Measurements from ENCODE around the gene RFT1.

RFT1 gene

GRCh38 chr3:53122933-53123305, 7.3 kb downstream of the RFT1 start:
- DNase-seq: no peak

- no peak for DNase-seq
Measured at GRCh38 chr3:53122255-53122932, 7.8 kb downstream of the RFT1 start.

- no peak for DNase-seq
Measured at GRCh38 chr3:53120336-53120735, 9.9 kb downstream of the RFT1 start.

GRCh38 chr3:53116956-53117355, 13.3 kb downstream of the RFT1 start:
- DNase-seq: no peak

GRCh38 chr3:53114412-53115074, 15.7 kb downstream of the RFT1 start:
- no peak for DNase-seq

- DNase-seq: peak; percentile 54
Measured at GRCh38 chr3:53114011-53114400, 16.2 kb downstream of the RFT1 start.

GRCh38 chr3:53113293-53114010, 16.8 kb downstream of the RFT1 start:
- DNase-seq: no peak

GRCh38 chr3:53111822-53112221, 18.4 kb downstream of the RFT1 start:
- no peak for DNase-seq

- peak; percentile 57 for DNase-seq
Measured at GRCh38 chr3:53109891-53110771, 20.1 kb downstream of the RFT1 start.

- no peak for DNase-seq
Measured at GRCh38 chr3:53109190-53109589, 21.0 kb downstream of the RFT1 start.

GRCh38 chr3:53104762-53105161, 25.5 kb downstream of the RFT1 start:
- no peak for DNase-seq

GRCh38 chr3:53103397-53104296, 26.6 kb downstream of the RFT1 start:
- no peak for DNase-seq

GRCh38 chr3:53102601-53103147, 27.6 kb downstream of the RFT1 start:
- DNase-seq: no peak

- DNase-seq: no peak
Measured at GRCh38 chr3:53101956-53102355, 28.3 kb downstream of the RFT1 start.

- DNase-seq: no peak
Measured at GRCh38 chr3:53100818-53101466, 29.3 kb downstream of the RFT1 start.

- DNase-seq: no peak
Measured at GRCh38 chr3:53097887-53098286, 32.3 kb downstream of the RFT1 start.

- no peak for DNase-seq
Measured at GRCh38 chr3:53092942-53093341, 37.3 kb downstream of the RFT1 start.

GRCh38 chr3:53092216-53092615, 38.0 kb downstream of the RFT1 start:
- DNase-seq: no peak

GRCh38 chr3:53091011-53091410, 39.2 kb downstream of the RFT1 start:
- no peak for DNase-seq

GRCh38 chr3:53089511-53089910, 40.7 kb downstream of the RFT1 start:
- DNase-seq: no peak

GRCh38 chr3:53085476-53085875, 44.8 kb downstream of the RFT1 start:
- no peak for DNase-seq
